Naive thymus-derived CD8-positive, alpha-beta T cell (primary cell): Measurements from ENCODE around the gene FXR2. TPM values are rescaled to one million over a fixed set of nuclear protein-coding genes. Genes with fewer than 3 reads are reported as not detected.

ENCODE experiments used
- ATAC-seq, 2 donors: fragments of 150-1000 bp; cut with Tn5 transposase in 1 of 2; sonication (Bioruptor Pico), chemical (Tn5 transposase) in 1 of 2; 1 replicate in 1 of 2; 2 replicates in 1 of 2; pipeline ENCODE4 v1.10.0; 2021; ENCODE audit warnings: mild to moderate bottlenecking in 2 of 2, moderate library complexity in 2 of 2
- POLR2A ChIA-PET: fragments of 350-600 bp; sonication (Branson Sonifier 250); formaldehyde crosslinking; loops from one replicate; lab custom pipeline; 2021; ENCODE audit warnings: antibody characterized with exemption; lab: Charles Lee
- DNase-seq, 10 donors: peaks; one replicate each; pipeline versions ENCODE4 v3.0.0 to v3.0.0-alpha.2; 2020 to 2022
- H3K27ac Mint-ChIP-seq, 10 donors: one replicate each; pipeline ENCODE4 v1.8.0; 2020 to 2022; ENCODE audit warnings: mild to moderate bottlenecking in 10 of 10, mixed read lengths in 10 of 10, moderate library complexity in 4 of 10, inconsistent platforms in 1 of 10
- H3K27me3 Mint-ChIP-seq, 5 donors: one replicate each; pipeline ENCODE4 v1.8.0; 2021 to 2022; ENCODE audit warnings: mixed read lengths in 5 of 5
- H3K36me3 Mint-ChIP-seq, 3 donors: one replicate each; pipeline ENCODE4 v1.8.0; 2020 to 2022; ENCODE audit warnings: mixed read lengths in 3 of 3, mild to moderate bottlenecking in 2 of 3, inconsistent platforms in 1 of 3
- H3K4me1 Mint-ChIP-seq, 4 donors: one replicate each; pipeline ENCODE4 v1.8.0; 2021 to 2022; ENCODE audit warnings: mixed read lengths in 4 of 4
- H3K4me3 Mint-ChIP-seq, 10 donors: one replicate each; pipeline ENCODE4 v1.8.0; 2020 to 2022; ENCODE audit warnings: mild to moderate bottlenecking in 10 of 10, mixed read lengths in 10 of 10, moderate library complexity in 6 of 10, inconsistent platforms in 1 of 10
- H3K9me3 Mint-ChIP-seq, 9 donors: one replicate each; pipeline ENCODE4 v1.8.0; 2020 to 2022; ENCODE audit warnings: mixed read lengths in 9 of 9, mild to moderate bottlenecking in 3 of 9, inconsistent platforms in 1 of 9, moderate library complexity in 1 of 9
- polyA plus RNA-seq, 3 donors: library from polyadenylated mRNA; unstranded; fragments of 300-500 nt; fragmentation: Illumina TruSeq; gene quantifications; one replicate each; pipeline ENCODE4 v1.2.3, GENCODE V29; 2021
- total RNA-seq, 8 experiments: library from RNA in 2 of 8; stranded (reverse) in 2 of 8; gene quantifications; one replicate each; pipeline ENCODE4 v1.2.3 and lab custom pipeline; 2021 to 2026

Gene FXR2
- total RNA-seq (10 to 100 TPM; 36.6 to 39.0 TPM), polyA plus RNA-seq (10 to 100 TPM; 11.8 to 17.8 (median 12.4) TPM), total RNA-seq (lab: John Stamatoyannopoulos, UW) (35.9 to 99.1 (median 84.5) reads per million in 6 experiments)

- H3K4me3 Mint-ChIP-seq = peak within 1 kb of the TSS; percentile 85 to 97 (median 92)
- ATAC-seq = peak; percentile 83 to 85
Observed at GRCh38 chr17:7614425-7615264, at the start of gene FXR2. Gene FXR2, minus strand, starts transcription at chr17:7614897. Its CDS starts 365 bp downstream, at chr17:7614532.

DNA sequence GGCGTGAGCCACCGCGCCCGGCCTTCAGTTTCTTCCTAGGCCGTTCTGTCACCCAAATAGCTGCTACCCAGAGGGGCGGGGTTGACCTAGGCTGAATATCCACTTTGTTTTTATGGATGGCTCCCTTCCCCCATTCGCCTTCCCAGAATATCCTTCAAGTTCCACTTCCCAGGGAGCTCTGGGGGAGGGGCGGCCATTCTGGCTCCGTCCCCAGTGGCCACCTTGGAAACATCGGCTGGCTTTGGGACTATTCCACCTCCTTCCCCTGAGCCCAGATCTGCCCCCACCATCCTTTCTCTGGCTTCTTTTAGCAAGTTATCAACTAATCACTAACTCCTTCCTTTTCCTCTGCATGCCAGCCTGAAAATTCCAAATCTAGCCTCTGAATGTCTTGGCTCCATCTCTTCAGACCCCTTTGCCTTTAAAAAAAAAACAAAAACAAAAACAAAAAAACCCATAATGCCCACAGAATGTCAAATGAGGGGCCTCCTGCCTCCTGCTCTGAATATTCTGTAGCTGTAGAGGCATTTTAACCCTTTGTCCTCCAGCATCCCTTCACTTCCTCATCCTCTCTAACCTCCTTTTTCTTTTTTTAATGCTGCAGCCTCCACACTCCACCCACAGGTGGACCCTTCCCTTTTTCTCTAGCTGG is 42.4 kb upstream of the FXR2 start:
- Mint-ChIP-seq H3K4me3 (no peak overlapping the region), H3K36me3 (no peaks in the 10 kb centered on the region), H3K4me1 (peaks cover 0 to 5% (median under 1%) of the 10 kb centered on the region in 4 donors), H3K27ac (peak overlapping the region in 1 of 10 donors; percentile 48), H3K27me3 (peaks cover 0 to 3% (median 0%) of the 10 kb centered on the region in 5 donors), H3K9me3 (no peaks in the 10 kb centered on the region)
- DNase-seq (no peak), ATAC-seq (no peak)
- POLR2A ChIA-PET = interaction anchor here (0.5 kb wide), 1 partner anchor 20 kb away, joined by 3 read pairs; no protein-coding TSS in a partner anchor

More at GRCh38 chr17:7614425-7615264, at the start of gene FXR2:
- Mint-ChIP-seq H3K36me3 (peaks cover 0 to 10% (median 2%) of the 10 kb centered on the region in 3 donors), H3K4me1 (peaks cover 20 to 41% (median 37%) of the 10 kb centered on the region in 4 donors), H3K27me3 (no peaks in the 10 kb centered on the region), H3K9me3 (no peaks in the 10 kb centered on the region), H3K27ac (peak within 1 kb of the TSS; percentile 82 to 99 (median 97))
- DNase-seq = peak; percentile 96 to 100 (median 98)
- POLR2A ChIA-PET = interaction anchor here (0.5 to 6.1 kb wide), 22 partner anchors 13 to 579 kb away, joined by 3 to 105 read pairs (median 5); partner anchors contain the start of genes ATP1B2, MPDU1, PHF23 and POLR2A

- DNase-seq = no peak
- peaks cover 9 to 11% (median 10%) of the 10 kb centered on the region in 4 donors for H3K4me1 Mint-ChIP-seq
- ATAC-seq = no peak
- H3K4me3 Mint-ChIP-seq = no peak overlapping the region
- no peak overlapping the region for H3K27ac Mint-ChIP-seq
- peaks cover 1 to 10% (median 1%) of the 10 kb centered on the region in 5 donors for H3K27me3 Mint-ChIP-seq
- H3K36me3 Mint-ChIP-seq = no peaks in the 10 kb centered on the region
- H3K9me3 Mint-ChIP-seq = no peaks in the 10 kb centered on the region
- POLR2A ChIA-PET = interaction anchor here (0.9 kb wide), 1 partner anchor 15 kb away, joined by 4 read pairs; no protein-coding TSS in a partner anchor
Observed at GRCh38 chr17:7655541-7655840, 40.8 kb upstream of the FXR2 start.

- no peak for DNase-seq
- Mint-ChIP-seq H3K4me1 (peaks cover 14 to 16% (median 15%) of the 10 kb centered on the region in 4 donors), H3K9me3 (no peaks in the 10 kb centered on the region), H3K36me3 (no peaks in the 10 kb centered on the region), H3K4me3 (no peak overlapping the region), H3K27me3 (peaks cover 3 to 15% (median 5%) of the 10 kb centered on the region in 5 donors), H3K27ac (no peak overlapping the region)
- no peak for ATAC-seq
- POLR2A ChIA-PET = no interaction called here
Observed at GRCh38 chr17:7654832-7655540, 40.3 kb upstream of the FXR2 start.

GRCh38 chr17:7652388-7653356 is 38.0 kb upstream of the FXR2 start:
- Mint-ChIP-seq H3K36me3 (no peaks in the 10 kb centered on the region), H3K27ac (no peak overlapping the region), H3K9me3 (no peaks in the 10 kb centered on the region), H3K27me3 (peaks cover 3 to 16% (median 6%) of the 10 kb centered on the region in 5 donors), H3K4me1 (peaks cover 16 to 21% (median 19%) of the 10 kb centered on the region in 4 donors), H3K4me3 (peak overlapping the region; percentile 20 to 82 (median 68))
- POLR2A ChIA-PET = interaction anchor here (1.4 to 4.0 kb wide), 3 partner anchors 34 to 168 kb away, joined by 4 to 69 read pairs (median 13); partner anchors contain the start of genes FXR2, TP53 and WRAP53
- DNase-seq (no peak), ATAC-seq (no peak)

DNA sequence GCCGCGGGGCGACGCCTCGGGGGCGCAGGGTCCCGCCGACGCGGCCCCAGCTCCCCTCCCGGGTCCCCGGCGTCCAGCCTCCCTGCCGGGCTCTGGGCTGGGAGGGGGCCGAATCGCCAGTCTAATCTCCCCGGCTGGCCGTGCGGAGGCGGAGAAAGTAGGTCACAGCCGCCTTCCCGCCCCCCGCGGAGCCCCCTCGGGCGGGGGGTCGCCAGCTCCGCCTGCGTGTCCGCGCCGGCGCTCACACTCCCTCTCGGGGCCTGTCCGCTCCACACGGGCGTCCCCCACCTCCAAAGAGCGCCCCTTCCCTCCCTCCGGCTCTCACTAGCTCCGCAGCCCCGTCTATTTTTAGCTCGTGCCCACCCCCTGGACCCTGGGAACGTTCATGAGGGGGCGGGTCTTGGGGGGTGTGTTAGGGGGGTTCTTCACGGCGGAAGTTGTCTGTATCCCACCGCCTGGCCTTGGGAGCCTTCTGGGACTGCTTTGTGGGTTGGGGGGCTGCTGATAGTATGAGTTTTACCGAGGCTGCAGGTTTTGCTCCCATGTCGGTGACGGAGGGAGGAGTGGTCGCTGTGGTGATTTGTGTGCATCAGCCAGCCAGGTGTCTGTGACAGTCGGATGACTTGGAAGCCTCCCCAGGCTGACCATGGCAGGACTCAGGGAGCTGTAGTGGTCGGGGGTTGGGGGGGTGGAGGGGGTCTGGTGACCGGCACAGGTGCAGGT is 37.1 kb upstream of the FXR2 start:
- POLR2A ChIA-PET = interaction anchor here (0.6 to 4.0 kb wide), 12 partner anchors 9 to 251 kb away, joined by 3 to 69 read pairs (median 6); partner anchors contain the start of genes FXR2, MPDU1, SAT2 and TP53
- DNase-seq (peak in 1 of 10 donors; percentile 6), ATAC-seq (no peak)
- Mint-ChIP-seq H3K4me3 (peak overlapping the region; percentile 48 to 82 (median 69)), H3K36me3 (no peaks in the 10 kb centered on the region), H3K9me3 (no peaks in the 10 kb centered on the region), H3K27ac (peak overlapping the region in 1 of 10 donors; percentile 60), H3K4me1 (peaks cover 16 to 21% (median 19%) of the 10 kb centered on the region in 4 donors), H3K27me3 (peaks cover 3 to 18% (median 6%) of the 10 kb centered on the region in 5 donors)

GRCh38 chr17:7651097-7651664 is 36.5 kb upstream of the FXR2 start:
- peak; percentile 17 to 29 for ATAC-seq
- Mint-ChIP-seq H3K4me1 (peaks cover 16 to 21% (median 19%) of the 10 kb centered on the region in 4 donors), H3K27me3 (peaks cover 3 to 23% (median 7%) of the 10 kb centered on the region in 5 donors), H3K9me3 (no peaks in the 10 kb centered on the region), H3K4me3 (peak overlapping the region; percentile 80 to 98 (median 86)), H3K27ac (peak overlapping the region in 5 of 10 donors; percentile 13 to 73 (median 44)), H3K36me3 (no peaks in the 10 kb centered on the region)
- POLR2A ChIA-PET = interaction anchor here (0.6 to 4.0 kb wide), 17 partner anchors 8 to 784 kb away, joined by 3 to 69 read pairs (median 5); partner anchors contain the start of genes FXR2, MPDU1, NDEL1 and SAT2
- DNase-seq = peak in 2 of 10 donors; percentile 2 to 16

- Mint-ChIP-seq H3K27ac (peak within 1 kb of the TSS in 9 of 10 donors; percentile 4 to 84 (median 72)), H3K27me3 (peaks cover 3 to 27% (median 8%) of the 10 kb centered on the region in 5 donors), H3K4me1 (peaks cover 16 to 22% (median 19%) of the 10 kb centered on the region in 4 donors)
Observed at GRCh38 chr17:7650509-7651096, 35.9 kb upstream of the FXR2 start, which contains the start of gene ATP1B2. Gene ATP1B2, plus strand, starts transcription at chr17:7650926. Its CDS starts 593 bp downstream, at chr17:7651519.

GRCh38 chr17:7647018-7647417 is 32.3 kb upstream of the FXR2 start:
- Mint-ChIP-seq H3K27ac (no peak overlapping the region), H3K27me3 (peaks cover 5 to 27% (median 8%) of the 10 kb centered on the region in 5 donors), H3K9me3 (no peaks in the 10 kb centered on the region), H3K4me1 (peaks cover 15 to 24% (median 21%) of the 10 kb centered on the region in 4 donors), H3K4me3 (no peak overlapping the region), H3K36me3 (no peaks in the 10 kb centered on the region)
- POLR2A ChIA-PET = no interaction called here
- no peak for ATAC-seq
- no peak for DNase-seq

More at GRCh38 chr17:7650509-7651096, 35.9 kb upstream of the FXR2 start, which contains the start of gene ATP1B2:
- DNase-seq = peak; percentile 57 to 91 (median 74)
- ATAC-seq = peak; percentile 90 to 91
- Mint-ChIP-seq H3K9me3 (no peaks in the 10 kb centered on the region), H3K4me3 (peak within 1 kb of the TSS; percentile 80 to 98 (median 90)), H3K36me3 (no peaks in the 10 kb centered on the region)
- POLR2A ChIA-PET = interaction anchor here (0.8 to 4.0 kb wide), 16 partner anchors 8 to 785 kb away, joined by 3 to 69 read pairs (median 4); partner anchors contain the start of genes FXR2, MPDU1, NDEL1 and SAT2
